ENCODE data around the gene FGFR1OP2.
A peak's percentile ranks its signal among the peaks of the same experiment; 100 is the strongest.

The FGFR1OP2 gene

GRCh38 chr12:26970136-26970535, 31.9 kb downstream of the FGFR1OP2 start:
- TF ChIP-seq FOXP2 (optimal IDR thresholded peaks at IDR 0.05; ENCODE audit: borderline replicate concordance, extremely low read depth, extremely low read length, insufficient read depth): no peak
- no peak for TF ChIP-seq TAF1 (IDR thresholded peaks at IDR 0.05; ENCODE audit: borderline replicate concordance, insufficient read depth, low read length)
- TF ChIP-seq SIN3A (IDR thresholded peaks at IDR 0.05; ENCODE audit: borderline replicate concordance, insufficient read depth, low read length): no peak
- no peak for TF ChIP-seq POLR2AphosphoS5 (IDR thresholded peaks at IDR 0.05; ENCODE audit: low read depth, low read length)
- TF ChIP-seq REST (IDR thresholded peaks at IDR 0.05; ENCODE audit: insufficient read depth in 1 of 2, low read depth in 2 of 2, low read length in 2 of 2): no peak

- TF ChIP-seq POLR2AphosphoS5 (IDR thresholded peaks at IDR 0.05; ENCODE audit: low read depth, low read length): no peak
- TF ChIP-seq FOXP2 (optimal IDR thresholded peaks at IDR 0.05; ENCODE audit: borderline replicate concordance, extremely low read depth, extremely low read length, insufficient read depth): no peak
- TF ChIP-seq REST (IDR thresholded peaks at IDR 0.05; ENCODE audit: insufficient read depth in 1 of 2, low read depth in 2 of 2, low read length in 2 of 2): 0 out of 4 replicates have a peak, but pooled peaks of 1 of the 2 experiments have one; percentile 25
- TF ChIP-seq SIN3A (IDR thresholded peaks at IDR 0.05; ENCODE audit: borderline replicate concordance, insufficient read depth, low read length): no peak
- TF ChIP-seq TAF1 (IDR thresholded peaks at IDR 0.05; ENCODE audit: borderline replicate concordance, insufficient read depth, low read length): no peak
Observed at GRCh38 chr12:26971963-26972362, 33.7 kb downstream of the FGFR1OP2 start.

GRCh38 chr12:26976687-26977086, 38.4 kb downstream of the FGFR1OP2 start:
- TF ChIP-seq SIN3A (IDR thresholded peaks at IDR 0.05; ENCODE audit: borderline replicate concordance, insufficient read depth, low read length) (no peak), REST (IDR thresholded peaks at IDR 0.05; ENCODE audit: insufficient read depth in 1 of 2, low read depth in 2 of 2, low read length in 2 of 2) (no peak), FOXP2 (optimal IDR thresholded peaks at IDR 0.05; ENCODE audit: borderline replicate concordance, extremely low read depth, extremely low read length, insufficient read depth) (no peak), POLR2AphosphoS5 (IDR thresholded peaks at IDR 0.05; ENCODE audit: low read depth, low read length) (no peak), TAF1 (IDR thresholded peaks at IDR 0.05; ENCODE audit: borderline replicate concordance, insufficient read depth, low read length) (no peak)

GRCh38 chr12:26978801-26979200, 40.5 kb downstream of the FGFR1OP2 start:
- TF ChIP-seq FOXP2 (optimal IDR thresholded peaks at IDR 0.05; ENCODE audit: borderline replicate concordance, extremely low read depth, extremely low read length, insufficient read depth): no peak
- no peak for TF ChIP-seq REST (IDR thresholded peaks at IDR 0.05; ENCODE audit: insufficient read depth in 1 of 2, low read depth in 2 of 2, low read length in 2 of 2)
- no peak for TF ChIP-seq POLR2AphosphoS5 (IDR thresholded peaks at IDR 0.05; ENCODE audit: low read depth, low read length)
- TF ChIP-seq SIN3A (IDR thresholded peaks at IDR 0.05; ENCODE audit: borderline replicate concordance, insufficient read depth, low read length): no peak
- no peak for TF ChIP-seq TAF1 (IDR thresholded peaks at IDR 0.05; ENCODE audit: borderline replicate concordance, insufficient read depth, low read length)

- TF ChIP-seq TAF1 (IDR thresholded peaks at IDR 0.05; ENCODE audit: borderline replicate concordance, insufficient read depth, low read length) (no peak), REST (IDR thresholded peaks at IDR 0.05; ENCODE audit: insufficient read depth in 1 of 2, low read depth in 2 of 2, low read length in 2 of 2) (no peak), SIN3A (IDR thresholded peaks at IDR 0.05; ENCODE audit: borderline replicate concordance, insufficient read depth, low read length) (no peak), FOXP2 (optimal IDR thresholded peaks at IDR 0.05; ENCODE audit: borderline replicate concordance, extremely low read depth, extremely low read length, insufficient read depth) (no peak), POLR2AphosphoS5 (IDR thresholded peaks at IDR 0.05; ENCODE audit: low read depth, low read length) (no peak)
Observed at GRCh38 chr12:26979733-26980132, 41.5 kb downstream of the FGFR1OP2 start.
